Measurements from ENCODE around the gene UQCC5.

DNA sequence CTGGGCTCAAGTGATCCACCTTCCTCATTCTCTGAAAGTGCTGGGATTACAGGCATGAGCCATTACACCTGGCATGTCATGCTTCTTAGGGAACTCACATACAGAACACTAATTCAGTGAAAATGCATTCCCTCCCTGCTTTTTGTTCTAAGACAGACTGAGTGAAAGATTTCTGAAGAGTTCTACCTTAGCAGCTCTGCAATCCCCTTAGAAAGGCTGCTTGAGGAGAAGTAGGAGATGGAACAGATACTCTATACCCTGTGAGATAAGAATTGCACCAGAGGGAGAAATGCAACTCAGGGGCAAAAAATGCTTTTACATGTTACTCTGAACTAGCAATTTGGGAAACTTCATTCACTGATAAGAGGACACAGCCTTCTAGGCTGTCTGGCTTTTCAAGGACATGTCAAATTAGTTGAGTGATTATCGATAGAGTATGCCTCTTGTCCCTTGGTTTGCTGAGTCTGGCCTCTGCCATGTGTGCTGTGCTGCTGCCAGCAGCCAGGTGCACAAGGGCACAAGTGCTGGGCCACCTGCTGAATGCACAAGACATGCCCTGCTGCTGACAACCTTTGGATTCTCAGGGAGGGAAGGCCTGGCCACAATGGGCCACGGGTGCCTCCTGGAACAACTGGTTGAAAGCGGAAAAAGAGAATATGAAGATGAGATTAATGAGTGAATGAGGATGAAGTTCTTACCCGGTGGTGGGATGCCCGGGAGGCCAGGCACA is 17.8 kb downstream of the UQCC5 start:
- TF ChIP-seq CTCF (IDR thresholded peaks at IDR 0.05) (peak in 3 of 7 experiments; percentile 23 to 42 (median 30)), POLR2A (IDR thresholded peaks at IDR 0.05) (no peak)

All from body of pancreas (tissue), 4 donors.